HepG2 (cell line): ENCODE data around the gene ALG9. TPM values are rescaled to one million over a fixed set of nuclear protein-coding genes. Genes with fewer than 3 reads are reported as not detected.
A peak's percentile ranks its signal among the peaks of the same experiment; 100 is the strongest.

Experiments
- FOXP4 ChIP-seq: sonication (generic); formaldehyde crosslinking; IDR thresholded peaks from 2 replicates; pipeline ENCODE4 v1.4.0; 2020; ENCODE audit warnings: missing genetic modification reagents
- HMGXB3 ChIP-seq: sonication (generic); formaldehyde crosslinking; IDR thresholded peaks from 2 replicates; pipeline ENCODE4 v1.4.0; 2020; ENCODE audit warnings: missing genetic modification reagents, borderline replicate concordance
- HNF4G ChIP-seq, 2 experiments: sonication (generic) in 1 of 2; formaldehyde crosslinking in 1 of 2; IDR thresholded peaks; 2 replicates each; pipeline versions ENCODE4 v1.4.0 to v1.6.1; 2011 to 2020; ENCODE audit warnings: borderline replicate concordance in 2 of 2, low read depth in 2 of 2, mild to moderate bottlenecking in 2 of 2, low read length in 1 of 2, missing genetic modification reagents in 1 of 2, moderate library complexity in 1 of 2
- MIER3 ChIP-seq: IDR thresholded peaks from 2 replicates; pipeline ENCODE4 v1.6.1; 2016; ENCODE audit warnings: missing compliant biosample characterization, borderline replicate concordance
- PRDM10 ChIP-seq: sonication (generic); formaldehyde crosslinking; IDR thresholded peaks from 2 replicates; pipeline ENCODE4 v1.4.0; 2020; ENCODE audit warnings: low read depth, missing genetic modification reagents
- REXO4 ChIP-seq: sonication (generic); formaldehyde crosslinking; IDR thresholded peaks from 2 replicates; pipeline ENCODE4 v1.8.0; 2022; ENCODE audit warnings: missing genetic modification reagents, mild to moderate bottlenecking, borderline replicate concordance
- SNAPC4 ChIP-seq: sonication (generic); formaldehyde crosslinking; IDR thresholded peaks from 2 replicates; pipeline ENCODE4 v1.4.0; 2020; ENCODE audit warnings: mild to moderate bottlenecking, missing genetic modification reagents
- TARDBP ChIP-seq: sonication (generic); formaldehyde crosslinking; IDR thresholded peaks from 2 replicates; pipeline ENCODE4 v1.8.0; 2022; ENCODE audit warnings: mild to moderate bottlenecking, missing genetic modification reagents
- ZNF749 ChIP-seq: sonication (generic); formaldehyde crosslinking; IDR thresholded peaks from 2 replicates; pipeline ENCODE4 v1.8.0; 2022; ENCODE audit warnings: mild to moderate bottlenecking, missing genetic modification reagents, moderate library complexity, borderline replicate concordance
- ZNF883 ChIP-seq: sonication (generic); formaldehyde crosslinking; IDR thresholded peaks from 2 replicates; pipeline ENCODE4 v1.5.1; 2020; ENCODE audit warnings: mild to moderate bottlenecking, missing genetic modification reagents; ENCODE audit errors: not compliant biosample characterization
- polyA plus RNA-seq, 8 experiments: library from polyadenylated mRNA; depleted of rRNA in 3 of 8; stranded (reverse) in 7 of 8; unstranded in 1 of 8; fragments of >200 nt; fragmentation: Illumina TruSeq in 4 of 8; extraction: Trizol in 4 of 8; gene quantifications; 2 replicates each; pipeline versions ENCODE4 v1.2.1 to v1.2.3, GENCODE V29; 2011 to 2016; ENCODE audit warnings: low read depth in 4 of 8, missing spikeins in 1 of 8, mixed read lengths in 1 of 8; ENCODE audit not compliant: insufficient read depth in 1 of 8
- total RNA-seq, 5 experiments: library from RNA; depleted of rRNA; stranded (reverse); fragments of >200 nt; fragmentation: Illumina TruSeq; extraction: Trizol; gene quantifications; 2 replicates each; pipeline ENCODE4 v1.2.3, GENCODE V29; 2016; ENCODE audit warnings: low read depth in 1 of 5

The ALG9 gene
- total and polyA plus RNA-seq, 2 of the 13 experiments (the other 11 are each of a cell fraction or from before 2014, with no cell fraction given), result 39.4 to 40.6 TPM

- TF ChIP-seq HNF4G (IDR thresholded peaks at IDR 0.05; ENCODE audit: borderline replicate concordance, low read depth, low read length), result peak; percentile 82; the same call in 1 of the 2 replicates
- peak; percentile 49; the same call in 1 of the 2 replicates for TF ChIP-seq HNF4G (CRISPR knock-in tag; IDR thresholded peaks at IDR 0.05; ENCODE audit: borderline replicate concordance, low read depth)
- peak; percentile 32; the same call in 1 of the 2 replicates for TF ChIP-seq FOXP4
- no peak for TF ChIP-seq REXO4 (CRISPR knock-in tag)
- no peak for TF ChIP-seq SNAPC4 (CRISPR knock-in tag)
- TF ChIP-seq MIER3 (CRISPR knock-in tag), result no peak
- TF ChIP-seq HMGXB3 (CRISPR knock-in tag), result no peak
- 0 out of 2 replicates have a peak, but pooled peaks have one; percentile 42 for TF ChIP-seq TARDBP
- no peak for TF ChIP-seq ZNF749
- TF ChIP-seq PRDM10 (CRISPR knock-in tag), result no peak; the same call in 1 of the 2 replicates
- TF ChIP-seq ZNF883, result no peak
Observed at GRCh38 chr11:111777094-111778046, 94.0 kb downstream of the ALG9 start (continued).
